IPS-20b (cell line): ENCODE data around the gene STK38.
"Not testable (repeated sequence)": the region's sequence is repeated elsewhere in the genome, so short reads cannot be mapped to it uniquely, and the experiment has no call there.

Experiments
- H3K27ac ChIP-seq: one replicate; pipeline ENCODE4 v1.5.1; 2013; ENCODE audit warnings: low read length
- H3K27me3 ChIP-seq: 2 replicates; pipeline ENCODE4 v1.6.1; 2013; ENCODE audit warnings: mild to moderate bottlenecking, low read length, inconsistent platforms; ENCODE audit not compliant: insufficient read depth
- H3K36me3 ChIP-seq: 2 replicates; pipeline ENCODE4 v1.6.1; 2013; ENCODE audit warnings: low read depth, mild to moderate bottlenecking, inconsistent platforms, low read length, moderate library complexity; ENCODE audit not compliant: insufficient read depth
- H3K4me1 ChIP-seq: 2 replicates; pipeline ENCODE4 v1.6.1; 2013; ENCODE audit warnings: mild to moderate bottlenecking, control low read depth, inconsistent platforms, low read length, moderate library complexity; ENCODE audit not compliant: insufficient read depth
- H3K4me3 ChIP-seq: 2 replicates; pipeline ENCODE4 v1.5.1; 2013; ENCODE audit warnings: mild to moderate bottlenecking, low read length, inconsistent platforms
- H3K9ac ChIP-seq: 2 replicates; pipeline ENCODE4 v1.6.1; 2013; ENCODE audit warnings: low read depth, mild to moderate bottlenecking, inconsistent platforms, low read length, moderate library complexity
- H3K9me3 ChIP-seq: 2 replicates; pipeline ENCODE4 v1.6.1; 2013; ENCODE audit warnings: mild to moderate bottlenecking, low read depth, low read length, inconsistent platforms; ENCODE audit not compliant: insufficient read depth

The STK38 gene

GRCh38 chr6:36469946-36470345 lies 77.3 kb downstream of the STK38 start:
- Histone ChIP-seq H3K36me3 (peaks cover 20% of the 10 kb centered on the region; the same call in 1 of the 2 replicates), H3K9me3 (no peaks in the 10 kb centered on the region), H3K27ac (no peak overlapping the region), H3K4me3 (no peak overlapping the region), H3K4me1 (no peaks in the 10 kb centered on the region), H3K9ac (no peak overlapping the region), H3K27me3 (no peaks in the 10 kb centered on the region)

- H3K4me1 ChIP-seq: no peaks in the 10 kb centered on the region
- no peak overlapping the region for H3K4me3 ChIP-seq
- H3K9ac ChIP-seq: no peak overlapping the region
- no peaks in the 10 kb centered on the region for H3K9me3 ChIP-seq
- peaks cover 13% of the 10 kb centered on the region; the same call in 1 of the 2 replicates for H3K36me3 ChIP-seq
- H3K27ac ChIP-seq: no peak overlapping the region
- no peaks in the 10 kb centered on the region for H3K27me3 ChIP-seq
Observed at GRCh38 chr6:36469148-36469661, 78.1 kb downstream of the STK38 start.

- Histone ChIP-seq H3K36me3 (peaks cover 13% of the 10 kb centered on the region; the same call in 1 of the 2 replicates), H3K27me3 (no peaks in the 10 kb centered on the region), H3K9ac (no peak overlapping the region), H3K27ac (no peak overlapping the region), H3K4me1 (peaks cover 5% of the 10 kb centered on the region; the same call in 1 of the 2 replicates), H3K9me3 (no peaks in the 10 kb centered on the region), H3K4me3 (no peak overlapping the region)
Observed at GRCh38 chr6:36467625-36468024, 79.7 kb downstream of the STK38 start.

DNA sequence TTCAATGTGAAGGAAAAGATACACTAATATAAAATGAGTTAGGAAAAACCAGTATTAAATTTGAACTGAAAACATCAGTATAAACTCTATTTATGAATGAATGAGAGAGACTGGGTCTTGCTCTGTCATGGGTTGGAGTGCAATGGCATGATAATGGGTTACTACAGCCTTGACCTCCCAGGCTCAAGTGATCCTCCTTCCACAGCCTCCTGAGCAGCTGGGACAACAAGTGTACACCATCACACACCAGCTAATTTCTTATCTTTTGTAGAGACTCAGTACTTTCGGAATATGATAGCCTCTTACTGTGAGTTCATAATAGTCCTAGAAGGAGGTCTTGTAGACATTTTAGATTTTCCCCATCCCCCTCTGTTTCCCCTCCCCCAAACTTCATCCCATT lies 83.0 kb downstream of the STK38 start:
- H3K27me3 ChIP-seq: no peaks in the 10 kb centered on the region
- H3K27ac ChIP-seq: no peak overlapping the region
- no peak overlapping the region for H3K9ac ChIP-seq
- no peak overlapping the region for H3K4me3 ChIP-seq
- H3K9me3 ChIP-seq: no peaks in the 10 kb centered on the region
- H3K4me1 ChIP-seq: peaks cover 6% of the 10 kb centered on the region; the same call in 1 of the 2 replicates
- no peaks in the 10 kb centered on the region for H3K36me3 ChIP-seq

DNA sequence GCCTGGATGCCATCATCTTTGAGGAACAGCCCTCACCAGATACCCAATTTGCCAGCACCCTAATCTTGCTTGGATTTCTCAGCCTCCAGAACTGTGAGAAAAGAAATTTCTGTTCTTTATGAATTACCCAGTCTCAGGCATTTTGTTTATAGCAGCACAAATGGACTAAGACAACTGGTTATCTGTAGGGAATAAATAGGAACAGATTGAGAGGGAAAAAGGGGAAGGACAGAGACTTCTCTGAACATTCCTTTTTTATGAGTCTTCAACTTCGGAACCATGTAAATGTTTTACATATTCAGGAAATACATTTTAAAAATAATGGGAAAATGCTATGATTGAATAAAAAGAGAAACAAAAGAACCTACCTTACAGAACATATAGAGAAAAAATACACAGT lies 83.6 kb downstream of the STK38 start:
- no peak overlapping the region for H3K9ac ChIP-seq
- no peaks in the 10 kb centered on the region for H3K27me3 ChIP-seq
- H3K4me1 ChIP-seq: peaks cover 6% of the 10 kb centered on the region; the same call in 1 of the 2 replicates
- no peaks in the 10 kb centered on the region for H3K9me3 ChIP-seq
- no peak overlapping the region for H3K4me3 ChIP-seq
- no peak overlapping the region for H3K27ac ChIP-seq
- no peaks in the 10 kb centered on the region for H3K36me3 ChIP-seq

DNA sequence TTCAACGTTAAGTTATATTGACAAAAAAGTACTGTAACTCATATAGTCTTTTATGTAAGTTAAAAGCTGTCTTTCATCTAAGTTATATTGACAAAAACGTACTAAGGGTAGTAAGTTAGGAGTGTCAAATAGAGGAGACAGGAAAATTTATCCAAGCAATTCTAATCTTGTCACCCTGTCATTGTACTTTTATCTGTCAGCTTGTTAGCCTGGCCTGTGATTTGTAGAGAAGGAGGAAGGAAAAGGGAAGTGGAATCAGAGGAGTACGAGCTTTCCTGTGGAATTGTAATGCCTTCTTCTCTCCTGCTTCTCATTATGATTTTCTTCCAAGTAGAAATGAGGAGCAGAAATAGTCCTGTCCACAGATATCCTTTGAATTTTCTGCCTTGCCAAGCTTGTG lies 85.6 kb downstream of the STK38 start:
- Histone ChIP-seq H3K36me3 (no peaks in the 10 kb centered on the region), H3K4me3 (no peak overlapping the region), H3K9ac (no peak overlapping the region), H3K27ac (no peak overlapping the region), H3K27me3 (no peaks in the 10 kb centered on the region), H3K9me3 (no peaks in the 10 kb centered on the region), H3K4me1 (peaks cover 6% of the 10 kb centered on the region; the same call in 1 of the 2 replicates)

DNA sequence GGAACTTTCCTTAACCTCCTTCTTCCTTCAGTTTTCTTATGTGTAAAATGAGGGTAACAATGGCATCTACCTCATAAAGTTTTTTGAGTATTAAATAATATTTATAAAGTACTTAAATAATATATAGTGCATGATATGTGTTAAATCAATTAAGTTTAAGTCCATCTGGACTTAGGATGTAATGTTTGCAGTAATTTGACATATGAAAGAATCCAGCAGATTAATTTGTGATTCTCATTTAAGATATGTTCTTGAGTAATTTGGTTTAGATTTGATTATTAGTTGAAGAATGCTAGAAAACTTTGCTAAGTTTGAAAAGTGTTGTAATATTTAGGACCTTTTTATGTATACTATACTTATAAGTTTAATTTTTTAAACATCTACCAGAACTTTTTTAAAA lies 86.4 kb downstream of the STK38 start:
- Histone ChIP-seq H3K4me3 (no peak overlapping the region), H3K4me1 (peaks cover 6% of the 10 kb centered on the region; the same call in 1 of the 2 replicates), H3K9me3 (no peaks in the 10 kb centered on the region), H3K27ac (no peak overlapping the region), H3K36me3 (no peaks in the 10 kb centered on the region), H3K9ac (no peak overlapping the region), H3K27me3 (no peaks in the 10 kb centered on the region)

DNA sequence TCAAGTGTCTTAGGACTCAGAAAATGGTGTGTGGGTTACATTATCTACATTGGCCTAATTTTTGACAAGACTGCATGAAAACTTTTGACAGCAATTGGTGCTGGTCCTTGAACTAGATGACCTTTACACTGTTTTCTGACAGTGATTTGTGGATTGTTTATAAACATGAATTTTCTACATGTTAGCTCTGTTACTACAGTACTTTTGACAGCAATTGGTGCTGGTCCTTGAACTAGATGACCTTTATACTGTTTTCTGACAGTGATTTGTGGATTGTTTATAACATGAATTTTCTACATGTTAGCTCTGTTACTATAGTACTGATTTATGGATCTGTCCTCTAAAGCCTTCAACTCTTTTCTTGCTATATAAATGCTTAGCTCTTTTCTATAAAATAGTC lies 87.8 kb downstream of the STK38 start:
- Histone ChIP-seq H3K27me3 (no peaks in the 10 kb centered on the region), H3K27ac (no peak overlapping the region), H3K4me3 (no peak overlapping the region), H3K9ac (no peak overlapping the region), H3K36me3 (no peaks in the 10 kb centered on the region), H3K9me3 (no peaks in the 10 kb centered on the region), H3K4me1 (peaks cover 6% of the 10 kb centered on the region; the same call in 1 of the 2 replicates)

DNA sequence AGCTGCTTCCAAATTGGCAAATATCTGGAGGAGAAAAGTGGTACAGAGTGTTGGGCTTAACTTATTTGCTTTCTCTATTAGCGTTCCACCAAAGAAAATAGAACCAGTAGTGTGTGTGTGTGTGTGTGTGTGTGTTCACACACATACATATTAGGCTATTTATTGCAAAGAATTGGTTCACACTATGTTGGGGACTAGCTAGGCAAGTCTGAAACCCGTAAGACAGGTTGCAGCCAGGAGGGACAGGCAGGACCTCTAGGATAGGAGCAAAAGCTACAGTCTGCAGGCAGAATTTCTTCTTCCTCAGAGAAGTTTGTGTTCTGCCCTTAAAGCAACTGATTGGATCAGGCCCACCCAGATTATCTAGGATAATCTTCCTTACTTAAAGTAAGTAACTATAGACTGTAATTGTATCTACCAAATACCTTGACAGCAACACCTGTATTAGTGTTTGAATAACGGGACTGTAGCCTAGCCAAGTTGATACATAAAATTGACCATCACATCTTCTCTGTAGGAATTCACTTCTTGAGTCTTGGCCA lies 91.7 kb downstream of the STK38 start:
- Histone ChIP-seq H3K9ac (no peak overlapping the region), H3K4me3 (no peak overlapping the region), H3K4me1 (no peaks in the 10 kb centered on the region), H3K9me3 (no peaks in the 10 kb centered on the region), H3K27ac (no peak overlapping the region), H3K27me3 (no peaks in the 10 kb centered on the region), H3K36me3 (0 out of 2 replicates have a peak, but pooled peaks cover 4% of the 10 kb centered on the region)

DNA sequence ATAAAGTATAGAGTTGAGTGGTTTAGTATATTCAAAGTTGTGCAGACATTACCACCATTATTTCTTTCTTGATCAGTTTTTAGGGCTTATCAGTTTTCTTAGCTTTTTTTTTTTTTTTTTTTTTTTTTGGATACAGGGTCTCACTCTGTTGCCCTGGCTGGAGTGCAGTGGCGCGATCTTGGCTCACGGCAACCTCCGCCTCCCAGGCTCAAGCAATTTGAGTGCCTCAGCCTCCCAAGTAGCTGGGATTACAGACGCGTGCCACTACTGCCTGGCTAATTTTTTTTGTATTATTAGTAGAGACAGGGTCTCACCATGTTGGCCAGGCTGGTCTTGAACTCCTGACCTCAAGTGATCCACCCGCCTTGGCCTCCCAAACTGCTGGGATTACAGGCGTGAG lies 94.4 kb downstream of the STK38 start:
- H3K9ac ChIP-seq, H3K36me3 ChIP-seq, H3K4me3 ChIP-seq, H3K4me1 ChIP-seq, H3K27me3 ChIP-seq, H3K9me3 ChIP-seq, H3K27ac ChIP-seq: not testable (repeated sequence)

DNA sequence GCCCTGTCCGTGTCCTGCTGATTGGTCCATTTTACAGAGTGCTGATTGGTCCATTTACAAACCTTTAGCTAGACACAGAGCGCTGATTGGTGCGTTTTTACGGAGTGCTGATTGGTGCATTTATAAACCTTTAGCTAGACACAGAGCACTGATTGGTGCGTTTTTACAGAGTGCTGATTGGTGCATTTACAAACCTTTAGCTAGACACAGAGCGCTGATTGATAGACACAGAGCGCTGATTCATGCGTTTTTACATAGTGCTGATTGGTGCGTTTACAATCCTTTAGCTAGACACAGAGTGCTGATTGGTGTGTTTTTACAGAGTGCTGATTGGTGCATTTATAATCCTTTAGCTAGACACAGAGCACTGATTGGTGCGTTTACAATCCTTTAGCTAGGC lies 98.1 kb downstream of the STK38 start:
- not testable (repeated sequence) for H3K27me3 ChIP-seq, H3K9ac ChIP-seq, H3K4me1 ChIP-seq, H3K9me3 ChIP-seq, H3K36me3 ChIP-seq, H3K4me3 ChIP-seq, H3K27ac ChIP-seq

DNA sequence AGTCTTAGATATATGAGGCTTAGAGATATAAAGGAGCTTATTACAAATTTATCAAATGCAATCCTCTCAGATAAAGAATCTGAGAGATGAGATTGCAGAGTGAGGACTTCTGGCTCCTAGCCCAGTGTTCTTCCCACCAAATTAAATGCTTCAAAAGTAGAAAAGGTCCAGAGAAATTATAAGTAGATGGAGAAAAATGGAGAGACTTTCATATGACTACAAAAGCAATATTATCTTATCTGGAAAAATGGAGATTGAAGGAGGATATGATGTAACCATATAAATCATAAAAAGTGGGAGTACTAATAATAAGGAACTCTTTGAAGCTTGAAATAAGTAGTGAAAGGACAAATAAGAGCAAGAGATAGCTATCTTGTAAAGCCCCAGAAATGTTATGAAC lies 101.7 kb downstream of the STK38 start:
- Histone ChIP-seq H3K36me3 (no peaks in the 10 kb centered on the region; the same call in 1 of the 2 replicates), H3K27ac (no peak overlapping the region), H3K9ac (no peak overlapping the region)

More for the DNA sequence above, 101.7 kb downstream of the STK38 start:
- Histone ChIP-seq H3K9me3 (no peaks in the 10 kb centered on the region), H3K27me3 (no peaks in the 10 kb centered on the region), H3K4me1 (peaks cover 16% of the 10 kb centered on the region), H3K4me3 (no peak overlapping the region)
